Endothelial cell of umbilical vein (primary cell): ENCODE measurements around the gene GRID2. TPM values are rescaled to one million over a fixed set of nuclear protein-coding genes. Genes with fewer than 3 reads are reported as not detected.

Experiments
- BruUV-seq: library from RNA; stranded (reverse); fragments of 400-500 nt; replicated peaks from 2 replicates; lab custom pipeline; 2021; lab: Mats Ljungman, UMichigan
- CTCF ChIA-PET: fragments of 300-600, 350-600 bp; sonication (Branson Sonifier 250); formaldehyde crosslinking; loops from one replicate; lab custom pipeline; 2021; ENCODE audit warnings: antibody characterized with exemption, inconsistent platforms; lab: Charles Lee
- POLR2A ChIA-PET: fragments of 300-600, 350-600 bp; sonication (Branson Sonifier 250); formaldehyde crosslinking; loops from one replicate; lab custom pipeline; 2021; ENCODE audit warnings: antibody characterized with exemption, inconsistent platforms; lab: Charles Lee
- DNase-seq: peaks from one replicate; pipeline ENCODE4 v3.0.0-alpha.2; 2011; ENCODE audit warnings: low read depth, low spot score
- FAIRE-seq: peaks from 2 replicates; lab custom pipeline; 2011; peaks lifted over from hg19 to GRCh38; lab: Jason Lieb, UNC
- H2AFZ ChIP-seq: 2 replicates; pipeline ENCODE4 v1.6.0; 2012; ENCODE audit warnings: low read depth, low read length, control low read depth, inconsistent platforms
- H3K27ac ChIP-seq: 2 replicates; pipeline ENCODE4 v1.5.1; 2011; ENCODE audit warnings: low read depth, mild to moderate bottlenecking, control low read depth, low read length, moderate library complexity; ENCODE audit not compliant: insufficient read depth
- H3K27me3 ChIP-seq, 2 experiments: 2 replicates each; pipeline versions ENCODE4 v1.6.0 to v1.6.1; 2011; ENCODE audit warnings: low read length in 2 of 2, mixed read lengths in 1 of 2; ENCODE audit not compliant: control insufficient read depth in 2 of 2, insufficient read depth in 2 of 2
- H3K36me3 ChIP-seq, 2 experiments: 2 replicates in 1 of 2; 3 replicates in 1 of 2; pipeline ENCODE4 v1.5.1; 2011; ENCODE audit warnings: low read length in 2 of 2, mild to moderate bottlenecking in 1 of 2, moderate library complexity in 1 of 2; ENCODE audit not compliant: control insufficient read depth in 2 of 2, insufficient read depth in 2 of 2; ENCODE audit errors: extremely low read depth in 1 of 2
- H3K4me1 ChIP-seq: 3 replicates; pipeline ENCODE4 v1.5.1; 2011; ENCODE audit warnings: mild to moderate bottlenecking, low read length; ENCODE audit not compliant: control insufficient read depth, insufficient read depth; ENCODE audit errors: extremely low read depth
- H3K4me2 ChIP-seq: 2 replicates; pipeline ENCODE4 v1.6.1; 2011; ENCODE audit warnings: low read length, control low read depth, mixed read lengths; ENCODE audit not compliant: insufficient read depth
- H3K4me3 ChIP-seq, 3 experiments: fragments of 200-600 bp in 1 of 3; sonication (generic), shearing (Covaris generic) in 1 of 3; replicated peaks in 1 of 3; 2 replicates each; pipeline ENCODE4 v1.5.1; 2011 to 2016; ENCODE audit warnings: control low read depth in 3 of 3, low read length in 3 of 3, mild to moderate bottlenecking in 2 of 3, inconsistent platforms in 1 of 3, low read depth in 1 of 3, moderate library complexity in 1 of 3; ENCODE audit not compliant: insufficient read depth in 1 of 3
- H3K79me2 ChIP-seq: 2 replicates; pipeline ENCODE4 v1.6.0; 2012; ENCODE audit warnings: low read length, inconsistent platforms; ENCODE audit not compliant: control insufficient read depth, insufficient read depth
- H3K9ac ChIP-seq: replicated peaks from 2 replicates; pipeline ENCODE3; 2011; ENCODE audit warnings: low read length, control low read depth; ENCODE audit not compliant: insufficient read depth; ENCODE audit errors: extremely low read depth
- H3K9me1 ChIP-seq: replicated peaks from 3 replicates; pipeline ENCODE4 v1.6.0; 2011; ENCODE audit warnings: mild to moderate bottlenecking, low read length; ENCODE audit not compliant: control insufficient read depth, insufficient read depth; ENCODE audit errors: extremely low read depth
- H3K9me3 ChIP-seq: replicated peaks from 2 replicates; pipeline ENCODE4 v1.5.1; 2012; ENCODE audit warnings: low read length, inconsistent platforms; ENCODE audit not compliant: control insufficient read depth, insufficient read depth
- H4K20me1 ChIP-seq: replicated peaks from 2 replicates; pipeline ENCODE3; 2011; ENCODE audit warnings: mild to moderate bottlenecking, low read length; ENCODE audit not compliant: control insufficient read depth, insufficient read depth; ENCODE audit errors: extremely low read depth
- EZH2 ChIP-seq: IDR thresholded peaks from 2 replicates; pipeline ENCODE4 v1.6.1; 2012; ENCODE audit warnings: borderline replicate concordance, low read depth, mild to moderate bottlenecking, moderate library complexity, low read length, inconsistent platforms; ENCODE audit not compliant: severe bottlenecking
- FOS ChIP-seq: IDR thresholded peaks from 2 replicates; pipeline ENCODE4 v1.6.1; 2011; ENCODE audit warnings: mild to moderate bottlenecking, low read length, moderate library complexity, borderline replicate concordance; ENCODE audit not compliant: insufficient read depth
- GATA2 ChIP-seq: IDR thresholded peaks from 2 replicates; pipeline ENCODE4 v1.7.0; 2011; ENCODE audit warnings: low read depth, mild to moderate bottlenecking, moderate library complexity, mixed read lengths, low read length; ENCODE audit not compliant: insufficient read length, insufficient read depth
- JUN ChIP-seq: IDR thresholded peaks from 2 replicates; pipeline ENCODE4 v1.6.1; 2011; ENCODE audit warnings: borderline replicate concordance, low read depth; ENCODE audit not compliant: insufficient read length, insufficient read depth
- MAX ChIP-seq: IDR thresholded peaks from 2 replicates; pipeline ENCODE4 v1.6.1; 2011; ENCODE audit not compliant: insufficient read depth, insufficient read length
- MYC ChIP-seq: IDR thresholded peaks from one replicate; pipeline ENCODE4 v1.6.1; 2011; ENCODE audit warnings: mild to moderate bottlenecking, low read depth, low read length
- POLR2A ChIP-seq: IDR thresholded peaks from 2 replicates; pipeline ENCODE4 v1.6.1; 2012; ENCODE audit warnings: low read depth, mild to moderate bottlenecking, control low read depth, low read length
- POLR2AphosphoS5 ChIP-seq: IDR thresholded peaks from 2 replicates; pipeline ENCODE4 v1.6.1; 2012; ENCODE audit warnings: low read depth, mild to moderate bottlenecking, control low read depth, low read length, moderate library complexity; ENCODE audit not compliant: insufficient read depth
- dilution Hi-C: fragments of 300-500 bp; cut with MboI; formaldehyde crosslinking; loops from one replicate; pipeline ENCODE4 v1.15.0; 2019; ENCODE audit warnings: low sequenced_read_pairs; ENCODE audit not compliant: extremely low pct_ligation_motif_present
- intact Hi-C: fragments of 100-400 bp; cut with micrococcal nuclease; formaldehyde crosslinking; loops from one replicate; pipeline ENCODE4 v1.10.0; 2022
- polyA plus RNA-seq, 4 experiments: library from polyadenylated mRNA; depleted of rRNA in 3 of 4; stranded (reverse) in 3 of 4; unstranded in 1 of 4; fragments of >200 nt; gene quantifications; 2 replicates each; pipeline versions ENCODE4 v1.2.1 to v1.2.3, GENCODE V29; 2011 to 2012; ENCODE audit warnings: missing spikeins in 1 of 4
- total RNA-seq: library from RNA; stranded (reverse); gene quantifications from 2 replicates; pipeline ENCODE4 v1.2.3, GENCODE V29; 2021
- TF ChIP-seq, protein P1 (sequence below), 2 donors: IDR thresholded peaks; 1 replicate in 1 of 2; 2 replicates in 1 of 2; pipeline ENCODE4 v1.5.1; 2011; ENCODE audit warnings: low read length in 2 of 2, mild to moderate bottlenecking in 2 of 2, moderate library complexity in 2 of 2, control low read depth in 1 of 2, inconsistent platforms in 1 of 2, low read depth in 1 of 2; ENCODE audit not compliant: insufficient read depth in 1 of 2; ENCODE audit errors: extremely low read depth in 1 of 2

The GRID2 gene
- total and polyA plus RNA-seq, 2 donors (not counting 3 experiments of a cell fraction or from before 2014, with no cell fraction given): not detected

- no peak for DNase-seq
These were observed 1353.8 kb downstream of the GRID2 start for GRCh38 chr4:93657527-93657926.

More at GRCh38 chr4:93657527-93657926, 1353.8 kb downstream of the GRID2 start:
- no peak overlapping the region for H3K9ac ChIP-seq
- H3K4me1 ChIP-seq: no peaks in the 10 kb centered on the region
- no peak overlapping the region for H3K4me3 ChIP-seq
- no peaks in the 10 kb centered on the region for H3K9me3 ChIP-seq
- H3K27ac ChIP-seq: no peak overlapping the region
- no peak overlapping the region for H3K4me2 ChIP-seq
- dilution Hi-C loops (no loop called here), intact Hi-C loops (no loop called here)
- ChIA-PET POLR2A (no interaction called here), CTCF (no interaction called here)
- H3K9me1 ChIP-seq: no peaks in the 10 kb centered on the region
- H3K27me3 ChIP-seq: no peaks in the 10 kb centered on the region
- H3K79me2 ChIP-seq: no peaks in the 10 kb centered on the region
- no TSS peak for BruUV-seq
- FAIRE-seq: no peak
- no peak overlapping the region for H2AFZ ChIP-seq
- TF ChIP-seq MYC (no peak), POLR2A (no peak), GATA2 (no peak), FOS (no peak), MAX (no peak), JUN (no peak), POLR2AphosphoS5 (no peak), EZH2 (no peak)
- TF ChIP-seq, protein P1, sequence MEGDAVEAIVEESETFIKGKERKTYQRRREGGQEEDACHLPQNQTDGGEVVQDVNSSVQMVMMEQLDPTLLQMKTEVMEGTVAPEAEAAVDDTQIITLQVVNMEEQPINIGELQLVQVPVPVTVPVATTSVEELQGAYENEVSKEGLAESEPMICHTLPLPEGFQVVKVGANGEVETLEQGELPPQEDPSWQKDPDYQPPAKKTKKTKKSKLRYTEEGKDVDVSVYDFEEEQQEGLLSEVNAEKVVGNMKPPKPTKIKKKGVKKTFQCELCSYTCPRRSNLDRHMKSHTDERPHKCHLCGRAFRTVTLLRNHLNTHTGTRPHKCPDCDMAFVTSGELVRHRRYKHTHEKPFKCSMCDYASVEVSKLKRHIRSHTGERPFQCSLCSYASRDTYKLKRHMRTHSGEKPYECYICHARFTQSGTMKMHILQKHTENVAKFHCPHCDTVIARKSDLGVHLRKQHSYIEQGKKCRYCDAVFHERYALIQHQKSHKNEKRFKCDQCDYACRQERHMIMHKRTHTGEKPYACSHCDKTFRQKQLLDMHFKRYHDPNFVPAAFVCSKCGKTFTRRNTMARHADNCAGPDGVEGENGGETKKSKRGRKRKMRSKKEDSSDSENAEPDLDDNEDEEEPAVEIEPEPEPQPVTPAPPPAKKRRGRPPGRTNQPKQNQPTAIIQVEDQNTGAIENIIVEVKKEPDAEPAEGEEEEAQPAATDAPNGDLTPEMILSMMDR (IDR thresholded peaks at IDR 0.05; ENCODE audit: extremely low read depth in 1 of 2, insufficient read depth in 1 of 2, low read depth in 1 of 2, low read length in 2 of 2): no peak
- no peaks in the 10 kb centered on the region for H4K20me1 ChIP-seq
- H3K36me3 ChIP-seq: no peaks in the 10 kb centered on the region
